HG03060 (cell line): ENCODE measurements around the gene CT45A6.
"Not testable (repeated sequence)": the region's sequence is repeated elsewhere in the genome, so short reads cannot be mapped to it uniquely, and the experiment has no call there.

ENCODE experiments used
- ATAC-seq: cut with Tn5 transposase; IDR thresholded peaks from one replicate; pipeline ENCODE4 v1.9.1; 2021; ENCODE audit warnings: low read depth, moderate number of reproducible peaks; ENCODE audit not compliant: unreplicated experiment

The CT45A6 gene, protein sequence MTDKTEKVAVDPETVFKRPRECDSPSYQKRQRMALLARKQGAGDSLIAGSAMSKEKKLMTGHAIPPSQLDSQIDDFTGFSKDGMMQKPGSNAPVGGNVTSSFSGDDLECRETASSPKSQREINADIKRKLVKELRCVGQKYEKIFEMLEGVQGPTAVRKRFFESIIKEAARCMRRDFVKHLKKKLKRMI

DNA sequence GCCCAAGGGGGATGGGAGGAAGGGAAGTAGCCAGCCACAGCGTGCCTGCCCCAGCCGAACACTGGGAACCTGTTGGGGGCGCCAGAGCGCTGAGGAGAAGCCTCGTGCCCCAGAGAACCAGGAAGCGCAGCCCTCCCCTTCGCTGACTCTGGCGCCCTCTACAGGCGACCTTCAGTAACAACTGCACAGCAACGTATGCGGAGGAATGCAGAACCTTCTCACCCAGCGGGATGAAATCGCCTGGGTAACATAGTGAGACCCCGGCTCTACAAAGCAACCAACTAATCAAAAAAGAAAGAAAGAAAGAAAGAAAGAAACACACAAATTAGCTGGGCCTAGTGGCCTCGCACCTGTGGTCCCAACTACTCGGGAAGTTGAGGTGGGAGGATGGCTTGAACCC is at the start of gene CT45A6:
CT45A6 (minus strand) TSS at position 101 of the 400 bp plus-strand sequence. CDS start 3,794 bp downstream, outside the sequence.
- not testable (repeated sequence) for ATAC-seq

DNA sequence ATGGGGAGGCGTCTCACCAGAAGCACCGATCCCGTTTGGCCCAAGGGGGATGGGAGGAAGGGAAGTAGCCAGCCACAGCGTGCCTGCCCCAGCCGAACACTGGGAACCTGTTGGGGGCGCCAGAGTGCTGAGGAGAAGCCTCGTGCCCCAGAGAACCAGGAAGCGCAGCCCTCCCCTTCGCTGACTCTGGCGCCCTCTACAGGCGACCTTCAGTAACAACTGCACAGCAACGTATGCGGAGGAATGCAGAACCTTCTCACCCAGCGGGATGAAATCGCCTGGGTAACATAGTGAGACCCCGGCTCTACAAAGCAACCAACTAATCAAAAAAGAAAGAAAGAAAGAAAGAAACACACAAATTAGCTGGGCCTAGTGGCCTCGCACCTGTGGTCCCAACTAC is 34.6 kb upstream of the CT45A6 start, which contains the start of gene CT45A7:
CT45A7 (minus strand) TSS at position 101 of the 400 bp plus-strand sequence. CDS start 3,747 bp downstream, outside the sequence.
- ATAC-seq: not testable (repeated sequence)

DNA sequence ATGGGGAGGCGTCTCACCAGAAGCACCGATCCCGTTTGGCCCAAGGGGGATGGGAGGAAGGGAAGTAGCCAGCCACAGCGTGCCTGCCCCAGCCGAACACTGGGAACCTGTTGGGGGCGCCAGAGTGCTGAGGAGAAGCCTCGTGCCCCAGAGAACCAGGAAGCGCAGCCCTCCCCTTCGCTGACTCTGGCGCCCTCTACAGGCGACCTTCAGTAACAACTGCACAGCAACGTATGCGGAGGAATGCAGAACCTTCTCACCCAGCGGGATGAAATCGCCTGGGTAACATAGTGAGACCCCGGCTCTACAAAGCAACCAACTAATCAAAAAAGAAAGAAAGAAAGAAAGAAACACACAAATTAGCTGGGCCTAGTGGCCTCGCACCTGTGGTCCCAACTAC is 17.3 kb upstream of the CT45A6 start, which contains the start of gene CT45A2:
CT45A2 (minus strand) TSS at position 101 of the 400 bp plus-strand sequence. CDS start 3,747 bp downstream, outside the sequence.
- ATAC-seq: not testable (repeated sequence)

DNA sequence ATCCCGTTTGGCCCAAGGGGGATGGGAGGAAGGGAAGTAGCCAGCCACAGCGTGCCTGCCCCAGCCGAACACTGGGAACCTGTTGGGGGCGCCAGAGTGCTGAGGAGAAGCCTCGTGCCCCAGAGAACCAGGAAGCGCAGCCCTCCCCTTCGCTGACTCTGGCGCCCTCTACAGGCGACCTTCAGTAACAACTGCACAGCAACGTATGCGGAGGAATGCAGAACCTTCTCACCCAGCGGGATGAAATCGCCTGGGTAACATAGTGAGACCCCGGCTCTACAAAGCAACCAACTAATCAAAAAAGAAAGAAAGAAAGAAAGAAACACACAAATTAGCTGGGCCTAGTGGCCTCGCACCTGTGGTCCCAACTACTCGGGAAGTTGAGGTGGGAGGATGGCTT is 17.2 kb downstream of the CT45A6 start, which contains the start of gene CT45A5:
CT45A5 (minus strand) TSS at position 101 of the 400 bp plus-strand sequence. CDS start 3,774 bp downstream, outside the sequence.
- ATAC-seq: not testable (repeated sequence)

DNA sequence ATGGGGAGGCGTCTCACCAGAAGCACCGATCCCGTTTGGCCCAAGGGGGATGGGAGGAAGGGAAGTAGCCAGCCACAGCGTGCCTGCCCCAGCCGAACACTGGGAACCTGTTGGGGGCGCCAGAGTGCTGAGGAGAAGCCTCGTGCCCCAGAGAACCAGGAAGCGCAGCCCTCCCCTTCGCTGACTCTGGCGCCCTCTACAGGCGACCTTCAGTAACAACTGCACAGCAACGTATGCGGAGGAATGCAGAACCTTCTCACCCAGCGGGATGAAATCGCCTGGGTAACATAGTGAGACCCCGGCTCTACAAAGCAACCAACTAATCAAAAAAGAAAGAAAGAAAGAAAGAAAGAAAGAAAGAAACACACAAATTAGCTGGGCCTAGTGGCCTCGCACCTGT is 34.5 kb downstream of the CT45A6 start, which contains the start of gene CT45A3:
CT45A3 (minus strand) TSS at position 101 of the 400 bp plus-strand sequence. CDS start 3,747 bp downstream, outside the sequence.
- ATAC-seq: not testable (repeated sequence)

DNA sequence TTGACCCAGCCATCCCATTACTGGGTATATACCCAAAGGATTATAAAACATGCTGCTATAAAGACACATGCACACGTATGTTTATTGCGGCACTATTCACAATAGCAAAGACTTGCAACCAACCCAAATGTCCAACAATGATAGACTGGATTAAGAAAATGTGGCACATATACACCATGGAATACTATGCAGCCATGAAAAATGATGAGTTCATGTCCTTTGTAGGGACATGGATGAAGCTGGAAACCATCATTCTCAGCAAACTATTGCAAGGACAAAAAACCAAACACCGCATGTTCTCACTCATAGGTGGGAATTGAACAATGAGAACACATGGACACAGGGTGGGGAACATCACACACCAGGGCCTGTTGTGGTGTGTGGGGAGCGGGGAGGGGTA is 57.8 kb downstream of the CT45A6 start:
- ATAC-seq: not testable (repeated sequence)
